GM12892 (cell line): ENCODE data around the gene PHF12.

Experiments
- POLR2A ChIP-seq: IDR thresholded peaks from 2 replicates; pipeline ENCODE4 v1.6.1; 2011; ENCODE audit warnings: low read depth, low read length, control low read depth
- POLR2AphosphoS5 ChIP-seq: IDR thresholded peaks from 2 replicates; pipeline ENCODE4 v1.6.1; 2011; ENCODE audit warnings: low read depth, low read length, control low read depth

GRCh38 chr17:28864991-28865849 lies 86.1 kb downstream of the PHF12 start:
- TF ChIP-seq POLR2A, result no peak
- no peak for TF ChIP-seq POLR2AphosphoS5
